GM18508 (cell line): ENCODE data around the gene SSBP4.

Experiments
- ATAC-seq: cut with Tn5 transposase; IDR thresholded peaks from one replicate; pipeline ENCODE4 v1.9.1; 2021; ENCODE audit warnings: moderate number of reproducible peaks; ENCODE audit not compliant: insufficient read depth, unreplicated experiment

SSBP4 gene

GRCh38 chr19:18480006-18480691 lies 61.0 kb downstream of the SSBP4 start:
- no peak for ATAC-seq

- no peak for ATAC-seq
These were observed 62.5 kb downstream of the SSBP4 start for GRCh38 chr19:18481505-18482222.

- no peak for ATAC-seq
These were observed 64.1 kb downstream of the SSBP4 start for GRCh38 chr19:18483119-18483890.
